Coronary artery (tissue), 2 donors: Measurements from ENCODE around the gene TK2.

Experiments
- DNase-seq: peaks from one replicate; pipeline ENCODE4 v3.0.0-alpha.2; 2017; ENCODE audit warnings: low spot score
- H3K27ac ChIP-seq, 2 donors: fragments of 200-600 bp; sonication (generic); one replicate each; pipeline ENCODE4 v1.5.1; 2016 to 2019
- H3K4me3 ChIP-seq: fragments of 200-600 bp; sonication (generic); 2 replicates; pipeline ENCODE4 v1.5.1; 2016; ENCODE audit warnings: mild to moderate bottlenecking, moderate library complexity
- CTCF ChIP-seq: fragments of 200-600 bp; sonication (generic); IDR thresholded peaks from one replicate; pipeline ENCODE4 v1.5.1; 2019; ENCODE audit warnings: antibody characterized with exemption

TK2 gene

GRCh38 chr16:66562986-66563385 is 13.1 kb upstream of the TK2 start:
- Histone ChIP-seq H3K27ac (no peak overlapping the region), H3K4me3 (no peak overlapping the region)
- no peak for DNase-seq
- no peak for TF ChIP-seq CTCF

GRCh38 chr16:66562409-66562808 is 12.5 kb upstream of the TK2 start:
- Histone ChIP-seq H3K4me3 (no peak overlapping the region), H3K27ac (no peak overlapping the region)
- no peak for TF ChIP-seq CTCF
- no peak for DNase-seq

GRCh38 chr16:66561381-66562080 is 11.6 kb upstream of the TK2 start:
- TF ChIP-seq CTCF, result no peak
- no peak overlapping the region for H3K4me3 ChIP-seq
- no peak for DNase-seq
- no peak overlapping the region for H3K27ac ChIP-seq

- DNase-seq, result no peak
- Histone ChIP-seq H3K4me3 (no peak overlapping the region), H3K27ac (no peak overlapping the region)
- TF ChIP-seq CTCF, result no peak
Observed at GRCh38 chr16:66560107-66560506, 10.2 kb upstream of the TK2 start.

- Histone ChIP-seq H3K4me3 (no peak overlapping the region), H3K27ac (no peak overlapping the region)
- TF ChIP-seq CTCF, result no peak
Observed at GRCh38 chr16:66554495-66554894, 4.6 kb upstream of the TK2 start.

GRCh38 chr16:66554021-66554420 is 4.1 kb upstream of the TK2 start:
- Histone ChIP-seq H3K27ac (no peak overlapping the region), H3K4me3 (peak overlapping the region; percentile 89)
- DNase-seq, result no peak
- no peak for TF ChIP-seq CTCF

More at GRCh38 chr16:66554495-66554894, 4.6 kb upstream of the TK2 start:
- no peak for DNase-seq

GRCh38 chr16:66553223-66553622 is 3.3 kb upstream of the TK2 start:
- no peak overlapping the region for H3K27ac ChIP-seq
- DNase-seq, result no peak
- peak overlapping the region; percentile 89 for H3K4me3 ChIP-seq
- TF ChIP-seq CTCF, result no peak
